Measurements from ENCODE around the gene TCF4.

The TCF4 gene

GRCh38 chr18:55232506-55232905 is 355.5 kb downstream of the TCF4 start:
- H3K27me3 ChIP-seq (ENCODE audit: insufficient read depth, poor library complexity, severe bottlenecking) = no peaks in the 10 kb centered on the region
- TF ChIP-seq CTCF (IDR thresholded peaks at IDR 0.05; ENCODE audit: poor library complexity, severe bottlenecking) = no peak
- no peak for ATAC-seq (ENCODE audit: low read depth)

GRCh38 chr18:55229682-55230081 is 358.3 kb downstream of the TCF4 start:
- no peaks in the 10 kb centered on the region for H3K9me3 ChIP-seq (ENCODE audit: severe bottlenecking)
- ATAC-seq (ENCODE audit: low read depth) (no peak), DNase-seq (ENCODE audit: low spot score) (no peak)
- no peaks in the 10 kb centered on the region for H3K27me3 ChIP-seq (ENCODE audit: insufficient read depth, poor library complexity, severe bottlenecking)
- no peak for TF ChIP-seq CTCF (IDR thresholded peaks at IDR 0.05; ENCODE audit: poor library complexity, severe bottlenecking)
- no peaks in the 10 kb centered on the region for H3K36me3 ChIP-seq (ENCODE audit: low read depth)
- no peaks in the 10 kb centered on the region for H3K4me1 ChIP-seq (ENCODE audit: insufficient read depth, poor library complexity, severe bottlenecking)
- H3K4me3 ChIP-seq (ENCODE audit: severe bottlenecking) = no peak overlapping the region
- no peak overlapping the region for H3K27ac ChIP-seq (ENCODE audit: poor library complexity, severe bottlenecking)

More at GRCh38 chr18:55232506-55232905, 355.5 kb downstream of the TCF4 start:
- no peaks in the 10 kb centered on the region for H3K9me3 ChIP-seq (ENCODE audit: severe bottlenecking)
- DNase-seq (ENCODE audit: low spot score) = no peak
- H3K36me3 ChIP-seq (ENCODE audit: low read depth) = no peaks in the 10 kb centered on the region
- H3K4me3 ChIP-seq (ENCODE audit: severe bottlenecking) = no peak overlapping the region
- H3K27ac ChIP-seq (ENCODE audit: poor library complexity, severe bottlenecking) = no peak overlapping the region
- H3K4me1 ChIP-seq (ENCODE audit: insufficient read depth, poor library complexity, severe bottlenecking) = no peaks in the 10 kb centered on the region

GRCh38 chr18:55228707-55229106 is 359.3 kb downstream of the TCF4 start:
- no peak overlapping the region for H3K27ac ChIP-seq (ENCODE audit: poor library complexity, severe bottlenecking)
- no peak for ATAC-seq (ENCODE audit: low read depth)
- no peak for TF ChIP-seq CTCF (IDR thresholded peaks at IDR 0.05; ENCODE audit: poor library complexity, severe bottlenecking)
- no peaks in the 10 kb centered on the region for H3K4me1 ChIP-seq (ENCODE audit: insufficient read depth, poor library complexity, severe bottlenecking)
- no peaks in the 10 kb centered on the region for H3K36me3 ChIP-seq (ENCODE audit: low read depth)
- H3K4me3 ChIP-seq (ENCODE audit: severe bottlenecking) = no peak overlapping the region
- no peaks in the 10 kb centered on the region for H3K27me3 ChIP-seq (ENCODE audit: insufficient read depth, poor library complexity, severe bottlenecking)
- no peak for DNase-seq (ENCODE audit: low spot score)
- H3K9me3 ChIP-seq (ENCODE audit: severe bottlenecking) = no peaks in the 10 kb centered on the region

- DNase-seq (ENCODE audit: low spot score) = no peak
- Histone ChIP-seq H3K27ac (ENCODE audit: poor library complexity, severe bottlenecking) (no peak overlapping the region), H3K9me3 (ENCODE audit: severe bottlenecking) (no peaks in the 10 kb centered on the region), H3K27me3 (ENCODE audit: insufficient read depth, poor library complexity, severe bottlenecking) (no peaks in the 10 kb centered on the region), H3K36me3 (ENCODE audit: low read depth) (no peaks in the 10 kb centered on the region), H3K4me3 (ENCODE audit: severe bottlenecking) (no peak overlapping the region), H3K4me1 (ENCODE audit: insufficient read depth, poor library complexity, severe bottlenecking) (no peaks in the 10 kb centered on the region)
- no peak for ATAC-seq (ENCODE audit: low read depth)
- TF ChIP-seq CTCF (IDR thresholded peaks at IDR 0.05; ENCODE audit: poor library complexity, severe bottlenecking) = no peak
Observed at GRCh38 chr18:55228191-55228590, 359.8 kb downstream of the TCF4 start.

GRCh38 chr18:55227771-55228170 is 360.2 kb downstream of the TCF4 start:
- TF ChIP-seq CTCF (IDR thresholded peaks at IDR 0.05; ENCODE audit: poor library complexity, severe bottlenecking) = no peak
- Histone ChIP-seq H3K9me3 (ENCODE audit: severe bottlenecking) (no peaks in the 10 kb centered on the region), H3K27me3 (ENCODE audit: insufficient read depth, poor library complexity, severe bottlenecking) (no peaks in the 10 kb centered on the region)

More at GRCh38 chr18:55227771-55228170, 360.2 kb downstream of the TCF4 start:
- H3K4me1 ChIP-seq (ENCODE audit: insufficient read depth, poor library complexity, severe bottlenecking) = no peaks in the 10 kb centered on the region
- H3K27ac ChIP-seq (ENCODE audit: poor library complexity, severe bottlenecking) = no peak overlapping the region
- ATAC-seq (ENCODE audit: low read depth) (no peak), DNase-seq (ENCODE audit: low spot score) (no peak)
- no peak overlapping the region for H3K4me3 ChIP-seq (ENCODE audit: severe bottlenecking)
- no peaks in the 10 kb centered on the region for H3K36me3 ChIP-seq (ENCODE audit: low read depth)
